Measurements from ENCODE around the gene MIER3. TPM values are rescaled to one million over a fixed set of nuclear protein-coding genes. Genes with fewer than 3 reads are reported as not detected.

MIER3 gene
- total and polyA plus RNA-seq, 2 of the 13 experiments (the other 11 are each of a cell fraction or from before 2014, with no cell fraction given), result 14.6 to 38.8 TPM

GRCh38 chr5:56951946-56952691 lies at the start of gene MIER3 (continued):
- TF ChIP-seq, protein P1, sequence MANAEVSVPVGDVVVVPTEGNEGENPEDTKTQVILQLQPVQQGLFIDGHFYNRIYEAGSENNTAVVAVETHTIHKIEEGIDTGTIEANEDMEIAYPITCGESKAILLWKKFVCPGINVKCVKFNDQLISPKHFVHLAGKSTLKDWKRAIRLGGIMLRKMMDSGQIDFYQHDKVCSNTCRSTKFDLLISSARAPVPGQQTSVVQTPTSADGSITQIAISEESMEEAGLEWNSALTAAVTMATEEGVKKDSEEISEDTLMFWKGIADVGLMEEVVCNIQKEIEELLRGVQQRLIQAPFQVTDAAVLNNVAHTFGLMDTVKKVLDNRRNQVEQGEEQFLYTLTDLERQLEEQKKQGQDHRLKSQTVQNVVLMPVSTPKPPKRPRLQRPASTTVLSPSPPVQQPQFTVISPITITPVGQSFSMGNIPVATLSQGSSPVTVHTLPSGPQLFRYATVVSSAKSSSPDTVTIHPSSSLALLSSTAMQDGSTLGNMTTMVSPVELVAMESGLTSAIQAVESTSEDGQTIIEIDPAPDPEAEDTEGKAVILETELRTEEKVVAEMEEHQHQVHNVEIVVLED (CRISPR knock-in tag; IDR thresholded peaks at IDR 0.05; ENCODE audit: borderline replicate concordance), result 0 out of 2 replicates have a peak, but pooled peaks have one; percentile 24
- TF ChIP-seq ZFAT (CRISPR knock-in tag; conservative IDR thresholded peaks at IDR 0.05) (no peak), SPEN (CRISPR knock-in tag; IDR thresholded peaks at IDR 0.05; ENCODE audit: low read depth) (peak; percentile 9), ETV5 (CRISPR knock-in tag; IDR thresholded peaks at IDR 0.05; ENCODE audit: borderline replicate concordance) (no peak), HES4 (CRISPR knock-in tag; IDR thresholded peaks at IDR 0.05; ENCODE audit: borderline replicate concordance) (peak; percentile 7; the same call in 1 of the 2 replicates), MBNL3 (CRISPR knock-in tag; conservative IDR thresholded peaks at IDR 0.05) (no peak), ZIK1 (CRISPR knock-in tag; IDR thresholded peaks at IDR 0.05; ENCODE audit: borderline replicate concordance, low read depth) (no peak), ZNF563 (CRISPR knock-in tag; IDR thresholded peaks at IDR 0.05) (peak; percentile 1; the same call in 1 of the 2 replicates), FOSL2 (CRISPR knock-in tag; IDR thresholded peaks at IDR 0.05) (no peak), TAF15 (IDR thresholded peaks at IDR 0.05; ENCODE audit: low read depth, low read length, poor library complexity, severe bottlenecking) (no peak), ZFP36L2 (CRISPR knock-in tag; IDR thresholded peaks at IDR 0.05) (no peak), ZNF788 (CRISPR knock-in tag; IDR thresholded peaks at IDR 0.05; ENCODE audit: borderline replicate concordance) (0 out of 2 replicates have a peak, but pooled peaks have one; percentile 70), ZBTB20 (CRISPR knock-in tag; IDR thresholded peaks at IDR 0.05; ENCODE audit: borderline replicate concordance, low read depth) (no peak), TBX2 (CRISPR knock-in tag; IDR thresholded peaks at IDR 0.05; ENCODE audit: borderline replicate concordance) (0 out of 2 replicates have a peak, but pooled peaks have one; percentile 16), GABPA (IDR thresholded peaks at IDR 0.05; ENCODE audit: low read depth, low read length) (no peak), GABPA (CRISPR knock-in tag; IDR thresholded peaks at IDR 0.05; ENCODE audit: low read depth) (no peak), KLF13 (CRISPR knock-in tag; IDR thresholded peaks at IDR 0.05) (no peak), RXRA (CRISPR knock-in tag; IDR thresholded peaks at IDR 0.05) (no peak), NONO (IDR thresholded peaks at IDR 0.05) (no peak), NONO (CRISPR knock-in tag; conservative IDR thresholded peaks at IDR 0.05) (no peak), SOX13 (IDR thresholded peaks at IDR 0.05) (no peak), SOX13 (CRISPR knock-in tag; conservative IDR thresholded peaks at IDR 0.05 in 1 of 2, IDR thresholded peaks at IDR 0.05 in 1 of 2) (0 out of 4 replicates have a peak, but pooled peaks of 1 of the 2 experiments have one; percentile 12), SP4 (CRISPR knock-in tag; IDR thresholded peaks at IDR 0.05) (no peak), ZNF432 (CRISPR knock-in tag; IDR thresholded peaks at IDR 0.05; ENCODE audit: borderline replicate concordance) (no peak), ZMYM2 (CRISPR knock-in tag; IDR thresholded peaks at IDR 0.05) (no peak)
- TF ChIP-seq, protein P2, sequence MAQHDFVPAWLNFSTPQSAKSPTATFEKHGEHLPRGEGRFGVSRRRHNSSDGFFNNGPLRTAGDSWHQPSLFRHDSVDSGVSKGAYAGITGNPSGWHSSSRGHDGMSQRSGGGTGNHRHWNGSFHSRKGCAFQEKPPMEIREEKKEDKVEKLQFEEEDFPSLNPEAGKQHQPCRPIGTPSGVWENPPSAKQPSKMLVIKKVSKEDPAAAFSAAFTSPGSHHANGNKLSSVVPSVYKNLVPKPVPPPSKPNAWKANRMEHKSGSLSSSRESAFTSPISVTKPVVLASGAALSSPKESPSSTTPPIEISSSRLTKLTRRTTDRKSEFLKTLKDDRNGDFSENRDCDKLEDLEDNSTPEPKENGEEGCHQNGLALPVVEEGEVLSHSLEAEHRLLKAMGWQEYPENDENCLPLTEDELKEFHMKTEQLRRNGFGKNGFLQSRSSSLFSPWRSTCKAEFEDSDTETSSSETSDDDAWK (CRISPR knock-in tag; IDR thresholded peaks at IDR 0.05), result no peak
- TF ChIP-seq, protein P3, sequence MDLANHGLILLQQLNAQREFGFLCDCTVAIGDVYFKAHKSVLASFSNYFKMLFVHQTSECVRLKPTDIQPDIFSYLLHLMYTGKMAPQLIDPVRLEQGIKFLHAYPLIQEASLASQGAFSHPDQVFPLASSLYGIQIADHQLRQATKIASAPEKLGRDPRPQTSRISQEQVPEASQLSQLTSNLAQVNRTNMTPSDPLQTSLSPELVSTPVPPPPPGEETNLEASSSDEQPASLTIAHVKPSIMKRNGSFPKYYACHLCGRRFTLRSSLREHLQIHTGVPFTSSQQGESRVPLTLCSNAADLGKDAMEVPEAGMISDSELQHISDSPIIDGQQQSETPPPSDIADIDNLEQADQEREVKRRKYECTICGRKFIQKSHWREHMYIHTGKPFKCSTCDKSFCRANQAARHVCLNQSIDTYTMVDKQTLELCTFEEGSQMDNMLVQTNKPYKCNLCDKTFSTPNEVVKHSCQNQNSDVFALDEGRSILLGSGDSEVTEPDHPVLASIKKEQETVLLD (CRISPR knock-in tag; IDR thresholded peaks at IDR 0.05; ENCODE audit: low read depth), result peak; percentile 64; the same call in 1 of the 2 replicates
